GM23248 (cell line): ENCODE measurements around the gene PALB2. TPM values are rescaled to one million over a fixed set of nuclear protein-coding genes. Genes with fewer than 3 reads are reported as not detected.

Experiments
- DNase-seq: peaks from one replicate; pipeline ENCODE4 v3.0.0-alpha.2; 2015
- H2AFZ ChIP-seq: fragments of 200-600 bp; sonication (generic); 2 replicates; pipeline ENCODE4 v1.6.1; 2016; ENCODE audit warnings: antibody characterized with exemption
- H3F3A ChIP-seq: fragments of 200-600 bp; sonication (generic); 2 replicates; pipeline ENCODE4 v1.6.1; 2016; ENCODE audit warnings: mild to moderate bottlenecking, antibody characterized with exemption, mixed run types; ENCODE audit not compliant: insufficient read depth
- H3K27ac ChIP-seq: fragments of 200-600 bp; sonication (generic); 2 replicates; pipeline ENCODE4 v1.5.1; 2016; ENCODE audit warnings: mild to moderate bottlenecking
- H3K27me3 ChIP-seq: fragments of 200-600 bp; sonication (generic); replicated peaks from 2 replicates; pipeline ENCODE4 v1.6.1; 2016; ENCODE audit warnings: mild to moderate bottlenecking; ENCODE audit not compliant: insufficient read depth
- H3K36me3 ChIP-seq: fragments of 200-600 bp; sonication (generic); 2 replicates; pipeline ENCODE4 v1.6.1; 2016; ENCODE audit warnings: low read depth, mild to moderate bottlenecking
- H3K4me1 ChIP-seq: fragments of 200-600 bp; sonication (generic); 2 replicates; pipeline ENCODE4 v1.6.1; 2016; ENCODE audit warnings: mild to moderate bottlenecking; ENCODE audit not compliant: insufficient read depth
- H3K4me2 ChIP-seq: fragments of 200-600 bp; sonication (generic); one replicate; pipeline ENCODE4 v1.6.1; 2016; ENCODE audit warnings: mild to moderate bottlenecking; ENCODE audit not compliant: unreplicated experiment
- H3K4me3 ChIP-seq: fragments of 200-600 bp; sonication (generic); 2 replicates; pipeline ENCODE4 v1.5.1; 2016; ENCODE audit warnings: mild to moderate bottlenecking
- H3K79me2 ChIP-seq: fragments of 200-600 bp; sonication (generic); 2 replicates; pipeline ENCODE4 v1.6.1; 2016; ENCODE audit warnings: mild to moderate bottlenecking; ENCODE audit not compliant: insufficient read depth
- H3K9ac ChIP-seq: fragments of 200-600 bp; sonication (generic); 2 replicates; pipeline ENCODE4 v1.6.1; 2016; ENCODE audit warnings: mild to moderate bottlenecking
- H3K9me2 ChIP-seq: fragments of 200-600 bp; sonication (generic); 2 replicates; pipeline ENCODE4 v1.6.1; 2016; ENCODE audit warnings: mixed run types, mild to moderate bottlenecking, moderate library complexity; ENCODE audit not compliant: insufficient read depth
- H3K9me3 ChIP-seq: fragments of 200-600 bp; sonication (generic); one replicate; pipeline ENCODE4 v1.6.1; 2017; ENCODE audit warnings: low read depth
- H4K20me1 ChIP-seq: fragments of 200-600 bp; sonication (generic); 2 replicates; pipeline ENCODE4 v1.6.0; 2016; ENCODE audit not compliant: insufficient read depth
- EZH2 ChIP-seq: fragments of 200-600 bp; sonication (generic); IDR thresholded peaks from 2 replicates; pipeline ENCODE4 v1.6.1; 2018; ENCODE audit warnings: antibody characterized with exemption, mild to moderate bottlenecking; ENCODE audit not compliant: insufficient read depth, poor library complexity, severe bottlenecking
- EZH2phosphoT487 ChIP-seq: fragments of 200-600 bp; sonication (generic); IDR thresholded peaks from 2 replicates; pipeline ENCODE4 v1.6.1; 2018; ENCODE audit warnings: antibody characterized with exemption, moderate library complexity, mild to moderate bottlenecking, low read depth; ENCODE audit not compliant: insufficient read depth
- WGBS, 2 experiments: methylation state at CpG; one replicate each; pipeline ENCODE4 v1.1.6; 2015 to 2017; ENCODE audit warnings: low lambda C conversion rate in 2 of 2, low coverage in 1 of 2; ENCODE audit errors: missing lambda C conversion rate in 2 of 2; 5-methylcytosine and 5-hydroxymethylcytosine counted together
- in situ Hi-C: fragments of 300-500 bp; cut with MboI; formaldehyde crosslinking; loops from 2 replicates; pipeline ENCODE4 v1.15.0; 2020
- polyA plus RNA-seq: library from polyadenylated mRNA; unstranded; fragments of >200 nt; fragmentation: Nextera tagmentation; extraction: Ambion mirVana; gene quantifications from 2 replicates; pipeline ENCODE4 v1.2.1, GENCODE V29; 2016
- total RNA-seq: library from RNA; depleted of rRNA; stranded (reverse); fragments of >200 nt; shearing (Covaris generic); gene quantifications from 2 replicates; pipeline ENCODE4 v1.2.3, GENCODE V29; 2014

PALB2 gene
- total and polyA plus RNA-seq, 2 experiments from 2014 or later: 7.8 to 15.3 TPM

GRCh38 chr16:23578101-23578830 lies 62.8 kb downstream of the PALB2 start:
- Histone ChIP-seq H3K4me2 (no peak overlapping the region), H3K79me2 (no peaks in the 10 kb centered on the region), H3K27ac (no peak overlapping the region), H3K27me3 (no peaks in the 10 kb centered on the region), H3K9ac (no peak overlapping the region), H3K36me3 (peaks cover 36% of the 10 kb centered on the region), H2AFZ (no peak overlapping the region), H3K9me3 (no peaks in the 10 kb centered on the region), H4K20me1 (no peaks in the 10 kb centered on the region; the same call in 1 of the 2 replicates), H3K9me2 (no peaks in the 10 kb centered on the region), H3F3A (peaks cover 49% of the 10 kb centered on the region), H3K4me1 (no peaks in the 10 kb centered on the region), H3K4me3 (no peak overlapping the region)
- DNase-seq: peak; percentile 43
- TF ChIP-seq EZH2phosphoT487 (no peak), EZH2 (no peak)
- in situ Hi-C loops: no loop called here
- 79 to 80% methylated on average over 5 of the region's 5 CpGs for WGBS, 2 experiments

- H3F3A ChIP-seq: peaks cover 49% of the 10 kb centered on the region
- no peak overlapping the region for H3K4me3 ChIP-seq
- no peaks in the 10 kb centered on the region for H3K9me3 ChIP-seq
- peaks cover 36% of the 10 kb centered on the region for H3K36me3 ChIP-seq
- H3K79me2 ChIP-seq: no peaks in the 10 kb centered on the region
- H3K27me3 ChIP-seq: no peaks in the 10 kb centered on the region
- no peak overlapping the region for H3K4me2 ChIP-seq
- in situ Hi-C loops: no loop called here
- H3K27ac ChIP-seq: no peak overlapping the region
- WGBS, 2 experiments: 98 to 100% methylated on average over 2 of the region's 2 CpGs
- TF ChIP-seq EZH2phosphoT487: no peak
- TF ChIP-seq EZH2: no peak
- DNase-seq: no peak
- no peaks in the 10 kb centered on the region; the same call in 1 of the 2 replicates for H4K20me1 ChIP-seq
- H3K9me2 ChIP-seq: no peaks in the 10 kb centered on the region
- no peaks in the 10 kb centered on the region for H3K4me1 ChIP-seq
- H3K9ac ChIP-seq: no peak overlapping the region
- H2AFZ ChIP-seq: no peak overlapping the region
Measured at GRCh38 chr16:23577493-23577892, 63.6 kb downstream of the PALB2 start.

DNA sequence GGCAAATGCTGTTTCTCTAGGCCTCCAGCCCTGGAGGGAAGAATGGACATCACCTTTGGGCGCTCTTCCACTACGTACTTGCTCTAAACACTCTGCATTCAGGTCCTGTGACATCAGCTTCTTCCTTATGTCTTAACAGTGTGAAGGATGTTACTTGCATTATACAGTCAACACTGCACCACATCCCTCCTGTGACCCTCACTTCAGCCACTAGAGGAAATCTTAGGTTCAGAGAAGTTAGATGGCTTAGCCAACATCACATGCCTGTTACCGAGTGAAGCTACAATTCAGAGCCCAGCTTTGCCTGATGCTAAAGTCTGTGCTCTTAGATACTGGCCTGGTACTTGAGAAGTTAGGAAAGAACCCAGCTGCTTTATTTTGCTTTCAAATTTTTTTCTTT lies 65.3 kb downstream of the PALB2 start:
- DNase-seq: peak; percentile 28

GRCh38 chr16:23573817-23574216 lies 67.3 kb downstream of the PALB2 start:
- Histone ChIP-seq H3K36me3 (peaks cover 29% of the 10 kb centered on the region), H3K4me2 (no peak overlapping the region), H3K9me3 (no peaks in the 10 kb centered on the region), H2AFZ (no peak overlapping the region), H3K27me3 (no peaks in the 10 kb centered on the region), H3K9me2 (no peaks in the 10 kb centered on the region), H3F3A (peaks cover 26% of the 10 kb centered on the region), H3K79me2 (peaks cover 15% of the 10 kb centered on the region), H4K20me1 (no peaks in the 10 kb centered on the region; the same call in 1 of the 2 replicates), H3K4me3 (no peak overlapping the region), H3K9ac (no peak overlapping the region), H3K27ac (no peak overlapping the region), H3K4me1 (no peaks in the 10 kb centered on the region)
- in situ Hi-C loops: no loop called here
- 95% methylated on average over 5 of the region's 5 CpGs for WGBS, 2 experiments
- no peak for DNase-seq
- TF ChIP-seq EZH2 (no peak), EZH2phosphoT487 (no peak)

More for the DNA sequence above, 65.3 kb downstream of the PALB2 start:
- Histone ChIP-seq H3K36me3 (peaks cover 27% of the 10 kb centered on the region), H3K4me2 (no peak overlapping the region), H3K27ac (no peak overlapping the region), H2AFZ (no peak overlapping the region), H3K4me3 (no peak overlapping the region), H3K4me1 (no peaks in the 10 kb centered on the region), H4K20me1 (no peaks in the 10 kb centered on the region; the same call in 1 of the 2 replicates), H3K9me3 (no peaks in the 10 kb centered on the region), H3K9me2 (no peaks in the 10 kb centered on the region), H3K27me3 (no peaks in the 10 kb centered on the region), H3K79me2 (peaks cover 7% of the 10 kb centered on the region; the same call in 1 of the 2 replicates), H3K9ac (no peak overlapping the region), H3F3A (peaks cover 34% of the 10 kb centered on the region)
- in situ Hi-C loops: no loop called here
- WGBS, 2 experiments: 65 to 69% methylated on average over 3 of the region's 3 CpGs
- TF ChIP-seq EZH2: no peak
- TF ChIP-seq EZH2phosphoT487: no peak
